ENCODE data around the gene RBM26. TPM values are rescaled to one million over a fixed set of nuclear protein-coding genes. Genes with fewer than 3 reads are reported as not detected.

The RBM26 gene
- total and polyA plus RNA-seq, 2 of the 4 experiments (the other 2 are of a cell fraction), result 17.6 to 18.1 TPM

DNA sequence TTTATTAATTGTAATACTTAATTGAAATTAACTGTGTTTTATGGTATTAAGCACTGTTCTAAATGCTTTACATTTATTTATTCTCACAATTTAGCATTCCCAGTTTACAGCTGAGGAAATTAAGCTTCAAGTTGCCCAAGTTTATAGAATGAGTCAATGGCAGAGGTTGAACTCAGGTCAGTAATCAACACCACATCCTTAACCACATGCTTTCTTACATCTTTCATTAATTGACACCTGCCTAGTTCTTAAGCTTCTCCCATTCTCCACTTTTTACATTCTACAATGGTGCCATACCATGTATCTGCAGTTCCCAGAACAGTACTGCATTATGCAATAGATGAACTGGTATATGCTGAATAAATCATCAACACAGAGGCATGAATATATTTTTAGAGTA, 11.7 kb upstream of the RBM26 start:
- Histone ChIP-seq H2AK5ac (ENCODE audit: low read depth, low read length) (no peak overlapping the region), H3K9me1 (ENCODE audit: insufficient read depth, low read length) (0 out of 2 replicates have a peak, but pooled peaks cover 4% of the 10 kb centered on the region), H2BK15ac (ENCODE audit: low read depth, low read length) (no peak overlapping the region), H2BK120ac (ENCODE audit: low read depth, low read length) (no peak overlapping the region), H4K8ac (ENCODE audit: low read depth in 2 of 2, low read length in 2 of 2) (no peak overlapping the region), H3K9me3 (ENCODE audit: control insufficient read depth, insufficient read depth, low read length) (no peaks in the 10 kb centered on the region), H3K79me1 (ENCODE audit: low read depth in 1 of 2, low read length in 2 of 2) (no peaks in the 10 kb centered on the region), H3K4me1 (ENCODE audit: control insufficient read depth, insufficient read depth, low read length) (no peaks in the 10 kb centered on the region), H3K27me3 (ENCODE audit: control insufficient read depth, insufficient read depth, low read length) (no peaks in the 10 kb centered on the region), H3K9ac (ENCODE audit: low read depth, low read length) (no peak overlapping the region), H3K4ac (ENCODE audit: low read depth, low read length) (no peak overlapping the region), H3K36me3 (ENCODE audit: control insufficient read depth, insufficient read depth, low read length) (no peaks in the 10 kb centered on the region), H3K14ac (replicated peaks; ENCODE audit: low read depth, low read length) (no peak overlapping the region), H3K4me3 (ENCODE audit: insufficient read depth, low read depth, low read length) (no peak overlapping the region), H2BK20ac (ENCODE audit: low read depth, low read length) (no peak overlapping the region), H3K56ac (ENCODE audit: extremely low read depth, insufficient read depth, low read length) (no peak overlapping the region), H4K20me1 (ENCODE audit: insufficient read depth, low read length) (no peaks in the 10 kb centered on the region), H3K27ac (ENCODE audit: insufficient read depth, low read length) (no peak overlapping the region), H2BK5ac (ENCODE audit: low read depth, low read length, poor library complexity, severe bottlenecking) (no peak overlapping the region), H3K4me2 (ENCODE audit: low read depth, low read length) (no peak overlapping the region), H3K18ac (ENCODE audit: low read depth, low read length) (no peak overlapping the region), H3K23ac (ENCODE audit: low read depth, low read length) (no peak overlapping the region), H2AFZ (replicated peaks; ENCODE audit: low read length, poor library complexity) (no peak overlapping the region), H4K5ac (ENCODE audit: low read depth, low read length) (no peak overlapping the region), H2AK9ac (replicated peaks; ENCODE audit: low read depth, low read length, poor library complexity) (no peak overlapping the region), H4K91ac (ENCODE audit: insufficient read depth, low read depth, low read length) (no peak overlapping the region)
- ChIA-PET POLR2A (ENCODE audit: unreplicated experiment) (no interaction called here), CTCF (interaction anchor here (0.7 kb wide), 1 partner anchor 14 kb away, joined by 3 read pairs; no protein-coding TSS in a partner anchor)
- BruUV-seq (replicated peaks), result no TSS peak
- ATAC-seq (ENCODE audit: low read depth) (no peak), DNase-seq (no peak)
- dilution Hi-C loops (cut with HindIII; ENCODE audit: low sequenced_read_pairs, unreplicated experiment) (no loop called here), intact Hi-C loops (cut with micrococcal nuclease) (no loop called here), in situ Hi-C loops (cut with MboI; ENCODE audit: low sequenced_read_pairs) (loop anchor here (25.0 kb wide), 1 partner anchor 920 kb away; the partner anchor contains the start of gene SPRY2)
- no peak for TF ChIP-seq NFE2L2 (IDR thresholded peaks at IDR 0.05; ENCODE audit: low read depth, low read length)

Measured in IMR-90 (cell line).